Lower leg skin (tissue), 3 donors: Measurements from ENCODE around the gene TOMM70.

Experiments
- POLR2A ChIP-seq, 2 donors: fragments of 450-650 bp; IDR thresholded peaks; one replicate each; pipeline ENCODE4 v1.6.1; 2016 to 2017; ENCODE audit warnings: antibody characterized with exemption in 2 of 2, mild to moderate bottlenecking in 1 of 2, moderate library complexity in 1 of 2
- TF ChIP-seq, protein P1 (sequence below), 3 donors: fragments of 450-650 bp; IDR thresholded peaks; one replicate each; pipeline ENCODE4 v1.5.1; 2016; ENCODE audit warnings: antibody characterized with exemption in 3 of 3, mild to moderate bottlenecking in 3 of 3, moderate library complexity in 2 of 3

DNA sequence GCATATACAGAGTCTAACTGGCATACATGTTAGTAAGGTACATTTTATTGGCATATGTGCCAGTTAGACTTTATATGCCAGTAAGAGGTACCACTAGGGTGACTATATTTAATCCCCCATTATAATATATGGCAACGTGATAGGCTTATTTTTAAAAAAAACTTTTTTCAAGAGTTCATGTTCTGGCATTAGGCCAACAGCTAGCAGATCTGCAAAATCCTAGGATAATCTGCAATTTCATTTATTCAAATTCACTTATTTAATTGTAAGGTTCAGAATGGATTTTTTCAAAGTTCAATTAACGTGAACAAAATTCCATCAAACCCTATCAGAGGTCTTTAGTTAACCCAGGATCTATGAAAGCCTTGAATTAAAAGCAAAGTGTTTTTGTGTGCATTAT is 34.5 kb downstream of the TOMM70 start:
- TF ChIP-seq, protein P1, sequence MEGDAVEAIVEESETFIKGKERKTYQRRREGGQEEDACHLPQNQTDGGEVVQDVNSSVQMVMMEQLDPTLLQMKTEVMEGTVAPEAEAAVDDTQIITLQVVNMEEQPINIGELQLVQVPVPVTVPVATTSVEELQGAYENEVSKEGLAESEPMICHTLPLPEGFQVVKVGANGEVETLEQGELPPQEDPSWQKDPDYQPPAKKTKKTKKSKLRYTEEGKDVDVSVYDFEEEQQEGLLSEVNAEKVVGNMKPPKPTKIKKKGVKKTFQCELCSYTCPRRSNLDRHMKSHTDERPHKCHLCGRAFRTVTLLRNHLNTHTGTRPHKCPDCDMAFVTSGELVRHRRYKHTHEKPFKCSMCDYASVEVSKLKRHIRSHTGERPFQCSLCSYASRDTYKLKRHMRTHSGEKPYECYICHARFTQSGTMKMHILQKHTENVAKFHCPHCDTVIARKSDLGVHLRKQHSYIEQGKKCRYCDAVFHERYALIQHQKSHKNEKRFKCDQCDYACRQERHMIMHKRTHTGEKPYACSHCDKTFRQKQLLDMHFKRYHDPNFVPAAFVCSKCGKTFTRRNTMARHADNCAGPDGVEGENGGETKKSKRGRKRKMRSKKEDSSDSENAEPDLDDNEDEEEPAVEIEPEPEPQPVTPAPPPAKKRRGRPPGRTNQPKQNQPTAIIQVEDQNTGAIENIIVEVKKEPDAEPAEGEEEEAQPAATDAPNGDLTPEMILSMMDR (IDR thresholded peaks at IDR 0.05), result no peak
- no peak for TF ChIP-seq POLR2A (IDR thresholded peaks at IDR 0.05)
